Measurements from ENCODE around the gene STX8. TPM values are rescaled to one million over a fixed set of nuclear protein-coding genes. Genes with fewer than 3 reads are reported as not detected.

Gene STX8
- total and polyA plus RNA-seq, 3 donors from 2014 or later: 103 to 160 (median 125) TPM

DNA sequence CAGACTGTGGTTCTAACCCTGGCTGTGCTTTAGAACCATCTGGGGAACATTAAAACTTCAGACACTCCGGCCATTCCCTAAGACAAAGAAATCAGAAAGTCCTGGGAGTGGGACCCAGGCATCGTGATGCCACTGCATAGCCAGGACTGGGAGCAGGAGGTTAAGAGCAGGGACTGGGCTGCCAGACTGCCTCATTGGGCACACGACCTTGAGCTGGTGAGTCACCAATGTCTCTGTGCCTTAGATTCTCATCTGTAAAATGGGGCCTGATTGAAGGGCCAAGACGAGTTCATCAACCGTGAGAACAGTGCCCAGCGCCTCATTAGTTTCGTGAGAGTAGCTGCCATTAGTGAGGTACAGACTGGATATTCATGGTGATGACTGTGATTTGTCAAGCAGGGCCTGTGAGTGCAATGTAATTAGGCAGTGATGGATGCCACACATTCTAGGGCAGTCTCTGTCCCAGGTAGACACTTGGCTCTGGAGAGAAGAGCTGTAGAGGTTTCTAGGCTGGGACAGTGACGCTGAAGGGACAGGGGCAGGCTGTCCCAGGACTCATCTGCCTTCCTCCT lies 357.5 kb downstream of the STX8 start:
- Histone ChIP-seq H3K9me3 (no peaks in the 10 kb centered on the region), H3K27me3 (no peaks in the 10 kb centered on the region), H3K4me1 (no peaks in the 10 kb centered on the region), H3K36me3 (ENCODE audit: low read depth, missing control alignments) (no peaks in the 10 kb centered on the region), H3K4me3 (no peak overlapping the region), H3K27ac (no peak overlapping the region)
- TF ChIP-seq, protein P1, sequence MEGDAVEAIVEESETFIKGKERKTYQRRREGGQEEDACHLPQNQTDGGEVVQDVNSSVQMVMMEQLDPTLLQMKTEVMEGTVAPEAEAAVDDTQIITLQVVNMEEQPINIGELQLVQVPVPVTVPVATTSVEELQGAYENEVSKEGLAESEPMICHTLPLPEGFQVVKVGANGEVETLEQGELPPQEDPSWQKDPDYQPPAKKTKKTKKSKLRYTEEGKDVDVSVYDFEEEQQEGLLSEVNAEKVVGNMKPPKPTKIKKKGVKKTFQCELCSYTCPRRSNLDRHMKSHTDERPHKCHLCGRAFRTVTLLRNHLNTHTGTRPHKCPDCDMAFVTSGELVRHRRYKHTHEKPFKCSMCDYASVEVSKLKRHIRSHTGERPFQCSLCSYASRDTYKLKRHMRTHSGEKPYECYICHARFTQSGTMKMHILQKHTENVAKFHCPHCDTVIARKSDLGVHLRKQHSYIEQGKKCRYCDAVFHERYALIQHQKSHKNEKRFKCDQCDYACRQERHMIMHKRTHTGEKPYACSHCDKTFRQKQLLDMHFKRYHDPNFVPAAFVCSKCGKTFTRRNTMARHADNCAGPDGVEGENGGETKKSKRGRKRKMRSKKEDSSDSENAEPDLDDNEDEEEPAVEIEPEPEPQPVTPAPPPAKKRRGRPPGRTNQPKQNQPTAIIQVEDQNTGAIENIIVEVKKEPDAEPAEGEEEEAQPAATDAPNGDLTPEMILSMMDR (IDR thresholded peaks at IDR 0.05): no peak
- no peak for TF ChIP-seq POLR2A (IDR thresholded peaks at IDR 0.05)
- no peak for DNase-seq
- intact Hi-C loops (cut with DNase I; ENCODE audit: low total_unique reads): no loop called here
- 86 to 88% methylated on average over 7 to 8 of the region's 8 CpGs for WGBS, 2 donors

DNA sequence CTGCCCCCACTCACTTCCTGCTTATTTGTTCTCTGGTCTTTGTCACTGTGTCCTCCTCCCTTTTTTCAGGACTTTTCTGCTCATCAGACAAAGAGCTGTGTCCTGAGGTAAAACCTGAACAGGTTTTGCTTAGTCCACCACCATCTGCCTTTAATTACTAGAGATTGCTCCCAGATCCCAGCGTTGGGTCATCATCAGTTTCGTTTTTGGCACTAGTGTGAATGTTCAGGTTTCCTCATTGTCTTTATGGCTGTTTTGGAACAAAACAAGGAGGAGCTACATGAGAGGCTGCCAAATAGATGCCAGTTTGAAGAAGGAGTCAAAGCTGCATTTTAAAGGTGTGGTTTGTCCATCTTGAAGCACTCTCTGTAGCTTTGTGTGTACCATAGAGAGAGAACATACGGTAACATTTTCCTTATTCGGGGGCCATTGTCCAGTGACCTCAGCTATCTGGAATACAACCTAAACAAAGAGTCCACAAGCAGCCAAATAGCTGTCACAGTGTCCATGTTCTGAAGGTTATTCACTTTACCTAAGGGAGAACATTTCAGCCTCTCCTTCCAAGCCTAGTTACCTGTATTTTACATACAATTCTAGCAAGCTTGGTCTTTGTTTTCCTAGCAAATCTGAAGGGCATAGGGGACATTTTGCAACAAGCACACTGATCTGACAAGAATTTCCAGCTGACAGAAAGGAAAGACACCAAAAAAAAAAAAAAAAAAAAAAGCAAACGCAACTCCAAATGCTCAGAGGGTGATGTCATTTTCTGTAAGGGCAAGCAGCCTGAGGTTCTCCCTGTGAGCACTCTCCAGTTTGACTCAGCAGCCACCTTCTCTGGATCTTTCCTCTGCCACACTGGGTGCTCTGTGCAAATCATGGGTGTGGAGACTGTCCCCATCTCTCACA lies 358.2 kb downstream of the STX8 start:
- H3K36me3 ChIP-seq (ENCODE audit: low read depth, missing control alignments): no peaks in the 10 kb centered on the region
- no peak for DNase-seq
- no peak overlapping the region for H3K4me3 ChIP-seq
- H3K9me3 ChIP-seq: no peaks in the 10 kb centered on the region
- TF ChIP-seq POLR2A (IDR thresholded peaks at IDR 0.05): no peak
- TF ChIP-seq, protein P1 (IDR thresholded peaks at IDR 0.05): no peak
- WGBS, 2 donors: 48 to 60% methylated on average over 5 of the region's 5 CpGs
- no peak overlapping the region for H3K27ac ChIP-seq
- H3K27me3 ChIP-seq: no peaks in the 10 kb centered on the region
- intact Hi-C loops (cut with DNase I; ENCODE audit: low total_unique reads): no loop called here
- H3K4me1 ChIP-seq: no peaks in the 10 kb centered on the region

DNA sequence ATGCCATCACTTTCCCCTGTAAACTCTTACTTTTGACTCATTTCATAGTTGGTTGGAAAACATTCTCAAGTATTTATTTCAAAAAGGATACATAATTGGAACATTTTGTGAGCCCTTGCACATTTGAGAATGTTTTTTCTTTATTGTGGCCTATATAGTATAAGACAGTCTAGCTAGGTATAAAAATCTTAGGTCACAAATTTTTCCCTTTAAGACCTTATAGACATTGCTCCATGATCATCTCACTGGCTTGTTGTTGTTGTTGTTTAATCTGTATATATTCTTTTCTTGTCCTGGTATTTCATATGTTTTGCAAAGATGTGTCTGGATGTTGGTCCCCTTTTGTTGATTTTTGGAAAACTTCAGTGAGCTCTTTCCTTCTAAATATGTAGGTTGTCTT lies 360.2 kb downstream of the STX8 start:
- TF ChIP-seq, protein P1 (IDR thresholded peaks at IDR 0.05): no peak
- TF ChIP-seq POLR2A (IDR thresholded peaks at IDR 0.05): no peak
- Histone ChIP-seq H3K4me1 (no peaks in the 10 kb centered on the region), H3K9me3 (no peaks in the 10 kb centered on the region), H3K27ac (no peak overlapping the region), H3K36me3 (ENCODE audit: low read depth, missing control alignments) (no peaks in the 10 kb centered on the region), H3K27me3 (no peaks in the 10 kb centered on the region), H3K4me3 (no peak overlapping the region)
- no peak for DNase-seq
- intact Hi-C loops (cut with DNase I; ENCODE audit: low total_unique reads): no loop called here

DNA sequence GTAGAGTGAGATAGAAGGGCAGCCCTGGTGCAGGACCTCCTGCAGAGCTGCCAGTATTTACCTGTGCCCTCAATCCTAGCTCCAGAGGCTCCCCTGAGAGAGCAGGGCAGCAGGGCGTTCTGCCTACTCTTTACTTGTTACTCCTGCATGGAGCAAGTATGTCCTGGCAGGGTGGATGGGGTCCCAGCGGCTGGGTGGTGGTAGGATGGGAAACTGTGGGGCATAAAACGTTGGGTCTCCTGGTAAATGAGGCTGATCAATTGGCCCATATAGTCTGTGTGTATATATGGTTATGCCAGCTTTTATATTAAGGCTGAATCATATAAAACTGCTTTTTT lies 362.3 kb downstream of the STX8 start:
- 80 to 100% methylated on average over 3 of the region's 3 CpGs for WGBS, 2 donors

More for the DNA sequence above, 362.3 kb downstream of the STX8 start:
- H3K27ac ChIP-seq: no peak overlapping the region
- no peaks in the 10 kb centered on the region for H3K4me1 ChIP-seq
- TF ChIP-seq, protein P1 (IDR thresholded peaks at IDR 0.05): no peak
- no peak for TF ChIP-seq POLR2A (IDR thresholded peaks at IDR 0.05)
- no peaks in the 10 kb centered on the region for H3K27me3 ChIP-seq
- H3K9me3 ChIP-seq: no peaks in the 10 kb centered on the region
- intact Hi-C loops (cut with DNase I; ENCODE audit: low total_unique reads): no loop called here
- no peak overlapping the region for H3K4me3 ChIP-seq
- H3K36me3 ChIP-seq (ENCODE audit: low read depth, missing control alignments): no peaks in the 10 kb centered on the region
- no peak for DNase-seq
